ENCODE measurements around the gene FANK1. TPM values are rescaled to one million over a fixed set of nuclear protein-coding genes. Genes with fewer than 3 reads are reported as not detected.

The FANK1 gene
- total and polyA plus RNA-seq, 12 donors, result 1.7 to 23.7 (median 4.6) TPM

GRCh38 chr10:125859128-125859817, 37.1 kb upstream of the FANK1 start:
- no peaks in the 10 kb centered on the region for H3K9me3 ChIP-seq (replicated peaks in 1 of 3)
- DNase-seq, result no peak
- no peak for TF ChIP-seq CTCF (IDR thresholded peaks at IDR 0.05)
- TF ChIP-seq POLR2A (IDR thresholded peaks at IDR 0.05), result no peak
- H3K27me3 ChIP-seq, result no peaks in the 10 kb centered on the region
- H3K36me3 ChIP-seq (replicated peaks in 1 of 2), result peaks cover 0 to 17% of the 10 kb centered on the region in 2 donors
- H3K27ac ChIP-seq, result no peak overlapping the region
- no peak overlapping the region for H3K4me3 ChIP-seq
- intact Hi-C loops (cut with DNase I), result no loop called here
- H3K4me1 ChIP-seq (replicated peaks in 1 of 2), result no peaks in the 10 kb centered on the region
- WGBS, 4 donors, result 96 to 98% (median 97%) methylated on average over 4 of the region's 4 CpGs

GRCh38 chr10:125865120-125865519, 31.2 kb upstream of the FANK1 start:
- H3K27me3 ChIP-seq, result no peaks in the 10 kb centered on the region
- WGBS, 4 donors, result 85 to 94% (median 88%) methylated on average over 3 of the region's 3 CpGs
- H3K4me1 ChIP-seq (replicated peaks in 1 of 2), result no peaks in the 10 kb centered on the region
- no peak overlapping the region for H3K27ac ChIP-seq
- no peaks in the 10 kb centered on the region for H3K9me3 ChIP-seq (replicated peaks in 1 of 3)
- peaks cover 0 to 20% of the 10 kb centered on the region in 2 donors for H3K36me3 ChIP-seq (replicated peaks in 1 of 2)
- DNase-seq, result no peak
- TF ChIP-seq POLR2A (IDR thresholded peaks at IDR 0.05) (no peak), CTCF (IDR thresholded peaks at IDR 0.05) (no peak)
- intact Hi-C loops (cut with DNase I), result no loop called here
- no peak overlapping the region for H3K4me3 ChIP-seq

GRCh38 chr10:125866421-125867029, 29.8 kb upstream of the FANK1 start:
- intact Hi-C loops (cut with DNase I), result no loop called here
- TF ChIP-seq CTCF (IDR thresholded peaks at IDR 0.05) (no peak), POLR2A (IDR thresholded peaks at IDR 0.05) (no peak)
- H3K4me3 ChIP-seq, result no peak overlapping the region
- no peak for DNase-seq
- H3K9me3 ChIP-seq (replicated peaks in 1 of 3), result no peaks in the 10 kb centered on the region
- H3K4me1 ChIP-seq (replicated peaks in 1 of 2), result no peaks in the 10 kb centered on the region
- WGBS, 4 donors, result 93 to 96% (median 95%) methylated on average over 7 of the region's 7 CpGs
- H3K36me3 ChIP-seq (replicated peaks in 1 of 2), result peaks cover 0 to 20% of the 10 kb centered on the region in 2 donors
- H3K27me3 ChIP-seq, result no peaks in the 10 kb centered on the region
- no peak overlapping the region for H3K27ac ChIP-seq

GRCh38 chr10:125868372-125868975, 27.9 kb upstream of the FANK1 start:
- H3K4me1 ChIP-seq (replicated peaks in 1 of 2), result no peaks in the 10 kb centered on the region
- peak in 3 of 7 donors; percentile 20 to 42 (median 41) for DNase-seq
- TF ChIP-seq CTCF (IDR thresholded peaks at IDR 0.05) (peak; percentile 66 to 79 (median 76)), POLR2A (IDR thresholded peaks at IDR 0.05) (no peak)
- no peaks in the 10 kb centered on the region for H3K27me3 ChIP-seq
- H3K9me3 ChIP-seq (replicated peaks in 1 of 3), result no peaks in the 10 kb centered on the region
- peaks cover 0 to 20% of the 10 kb centered on the region in 2 donors for H3K36me3 ChIP-seq (replicated peaks in 1 of 2)
- no peak overlapping the region for H3K27ac ChIP-seq
- 64 to 70% (median 65%) methylated on average over 7 of the region's 7 CpGs for WGBS, 4 donors
- H3K4me3 ChIP-seq, result no peak overlapping the region
- intact Hi-C loops (cut with DNase I), result no loop called here
